ENCODE measurements around the gene ARSA. TPM values are rescaled to one million over a fixed set of nuclear protein-coding genes. Genes with fewer than 3 reads are reported as not detected.
A peak's percentile ranks its signal among the peaks of the same experiment; 100 is the strongest.

The ARSA gene
- total and polyA plus RNA-seq, 2 of the 13 experiments (the other 11 are each of a cell fraction or from before 2014, with no cell fraction given) = 9.0 to 11.5 TPM

GRCh38 chr22:50599816-50600455 lies 28.0 kb downstream of the ARSA start (continued):
- TF ChIP-seq ZNF513 (CRISPR knock-in tag; conservative IDR thresholded peaks at IDR 0.05) (no peak), NFATC3 (CRISPR knock-in tag; IDR thresholded peaks at IDR 0.05) (peak; percentile 83; the same call in 1 of the 2 replicates), KLF15 (CRISPR knock-in tag; IDR thresholded peaks at IDR 0.05; ENCODE audit: borderline replicate concordance) (peak; percentile 99), ZBTB39 (CRISPR knock-in tag; IDR thresholded peaks at IDR 0.05) (peak; percentile 92), MAFK (conservative IDR thresholded peaks at IDR 0.05 in 1 of 2, IDR thresholded peaks at IDR 0.05 in 1 of 2; ENCODE audit: low read length in 2 of 2) (no peak), ZNF20 (CRISPR knock-in tag; IDR thresholded peaks at IDR 0.05) (0 out of 2 replicates have a peak, but pooled peaks have one; percentile 89), ZNF598 (CRISPR knock-in tag; IDR thresholded peaks at IDR 0.05; ENCODE audit: borderline replicate concordance) (peak; percentile 88), TRIM22 (IDR thresholded peaks at IDR 0.05) (no peak), ZBTB42 (CRISPR knock-in tag; IDR thresholded peaks at IDR 0.05) (peak; percentile 85; the same call in 1 of the 2 replicates), BORCS8-MEF2B (CRISPR knock-in tag; IDR thresholded peaks at IDR 0.05) (peak; percentile 99), KDM3A (CRISPR knock-in tag; IDR thresholded peaks at IDR 0.05; ENCODE audit: low read depth) (peak; percentile 96), RCOR2 (CRISPR knock-in tag; IDR thresholded peaks at IDR 0.05) (no peak), STAT5B (CRISPR knock-in tag; IDR thresholded peaks at IDR 0.05) (peak; percentile 99), ZNF7 (CRISPR knock-in tag; IDR thresholded peaks at IDR 0.05) (peak; percentile 89), SUZ12 (IDR thresholded peaks at IDR 0.05; ENCODE audit: low read depth, low read length) (no peak), RFX3 (CRISPR knock-in tag; IDR thresholded peaks at IDR 0.05) (peak; percentile 62; the same call in 1 of the 2 replicates), XRCC5 (optimal IDR thresholded peaks at IDR 0.05; ENCODE audit: low read length) (peak; percentile 54), SNRNP70 (IDR thresholded peaks at IDR 0.05; ENCODE audit: low read depth, low read length) (no peak), ETV6 (CRISPR knock-in tag; conservative IDR thresholded peaks at IDR 0.05) (peak; percentile 99), ZNF546 (CRISPR knock-in tag; conservative IDR thresholded peaks at IDR 0.05) (peak; percentile 98), RFXAP (CRISPR knock-in tag; IDR thresholded peaks at IDR 0.05; ENCODE audit: borderline replicate concordance) (peak; percentile 95), ZNF317 (CRISPR knock-in tag; IDR thresholded peaks at IDR 0.05) (peak; percentile 90)
- TF ChIP-seq, protein P1, sequence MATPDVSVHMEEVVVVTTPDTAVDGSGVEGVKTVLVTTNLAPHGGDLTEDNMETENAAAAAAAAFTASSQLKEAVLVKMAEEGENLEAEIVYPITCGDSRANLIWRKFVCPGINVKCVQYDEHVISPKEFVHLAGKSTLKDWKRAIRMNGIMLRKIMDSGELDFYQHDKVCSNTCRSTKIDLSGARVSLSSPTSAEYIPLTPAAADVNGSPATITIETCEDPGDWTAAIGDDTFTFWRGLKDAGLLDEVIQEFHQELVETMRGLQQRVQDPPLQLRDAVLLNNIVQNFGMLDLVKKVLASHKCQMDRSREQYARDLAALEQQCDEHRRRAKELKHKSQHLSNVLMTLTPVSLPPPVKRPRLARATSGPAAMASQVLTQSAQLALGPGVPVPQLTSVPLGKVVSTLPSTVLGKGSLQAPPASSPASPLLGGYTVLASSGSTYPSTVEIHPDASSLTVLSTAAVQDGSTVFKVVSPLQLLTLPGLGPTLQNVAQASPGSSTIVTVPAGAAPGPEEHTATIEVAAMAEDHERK (CRISPR knock-in tag; IDR thresholded peaks at IDR 0.05; ENCODE audit: low read depth) = no peak; the same call in 1 of the 2 replicates

All from HepG2 (cell line).